Superior temporal gyrus (tissue), 1 donor: ENCODE data around the gene NMU.
"Not testable (repeated sequence)": the region's sequence is repeated elsewhere in the genome, so short reads cannot be mapped to it uniquely, and the experiment has no call there.

ENCODE experiments used
- DNase-seq: peaks from one replicate; pipeline ENCODE4 v3.0.0-alpha.2; 2016; ENCODE audit errors: extremely low spot score

The NMU gene

DNA sequence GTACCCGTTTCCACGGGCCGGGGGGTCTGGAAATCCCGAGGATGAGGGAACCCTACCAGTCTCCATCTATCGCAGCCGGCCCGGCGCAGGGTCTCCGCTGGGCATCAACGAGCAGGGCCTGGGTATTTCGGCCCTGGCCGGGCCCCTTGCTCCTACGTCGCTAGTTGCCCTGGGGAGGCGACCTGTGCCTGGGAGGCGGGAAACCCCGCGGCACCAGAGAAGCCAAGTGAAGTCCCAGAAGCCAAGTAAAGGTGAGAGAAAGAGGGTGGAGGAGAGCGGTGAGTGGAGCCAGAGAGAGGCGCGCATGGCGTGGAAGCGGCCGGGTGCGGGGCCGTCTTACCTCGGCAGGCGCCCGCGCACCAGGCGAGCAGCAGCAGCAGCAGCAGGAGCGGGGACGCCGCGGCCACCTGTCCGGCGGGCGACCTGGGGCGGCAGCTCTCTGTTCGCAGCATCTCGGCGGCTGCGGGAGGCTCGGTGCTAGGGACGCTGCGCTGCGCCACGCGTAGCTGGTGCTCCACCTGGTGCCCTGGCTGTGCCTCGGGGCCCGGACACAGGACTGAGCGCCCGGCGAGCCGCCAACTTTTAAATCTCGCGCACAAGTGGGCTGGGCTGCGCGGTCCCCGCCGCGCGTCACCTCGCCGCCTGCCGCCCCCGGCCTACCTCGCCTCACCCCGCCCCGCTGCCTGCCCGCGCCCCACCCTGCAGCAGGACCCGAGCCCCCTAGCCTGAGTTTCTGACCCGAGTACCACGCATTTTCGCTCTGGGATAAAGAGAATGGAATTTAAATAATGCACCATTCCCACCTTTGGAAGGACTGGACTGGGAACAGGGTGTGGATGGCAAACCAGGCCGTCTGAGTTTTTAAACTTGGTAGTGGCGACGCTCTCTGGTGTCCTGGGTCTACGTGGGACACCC lies at the start of gene NMU:
Gene NMU, minus strand, starts transcription at position 558 of the 915 bp plus-strand sequence. Its CDS starts 106 bp downstream, at position 452.
- no peak for DNase-seq

GRCh38 chr4:55684276-55684675 lies 48.2 kb upstream of the NMU start:
- DNase-seq: no peak

DNA sequence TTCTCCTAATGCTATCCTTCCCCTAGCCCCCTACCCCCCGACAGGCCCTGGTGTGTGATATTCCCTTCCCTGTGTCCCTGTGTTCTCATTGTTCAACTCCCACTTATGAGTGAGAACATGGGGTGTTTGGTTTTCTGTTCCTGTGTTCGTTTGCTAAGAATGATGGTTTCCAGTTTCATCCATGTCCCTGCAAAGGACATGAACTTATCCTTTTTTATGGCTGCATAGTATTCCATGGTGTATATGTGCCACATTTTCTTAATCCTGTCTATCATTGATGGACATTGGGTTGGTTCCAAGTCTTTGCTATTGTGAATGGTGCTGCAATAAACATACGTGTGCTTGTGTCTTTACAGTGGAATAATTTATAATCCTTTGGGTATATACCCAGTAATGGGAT lies 46.7 kb upstream of the NMU start:
- not testable (repeated sequence) for DNase-seq

DNA sequence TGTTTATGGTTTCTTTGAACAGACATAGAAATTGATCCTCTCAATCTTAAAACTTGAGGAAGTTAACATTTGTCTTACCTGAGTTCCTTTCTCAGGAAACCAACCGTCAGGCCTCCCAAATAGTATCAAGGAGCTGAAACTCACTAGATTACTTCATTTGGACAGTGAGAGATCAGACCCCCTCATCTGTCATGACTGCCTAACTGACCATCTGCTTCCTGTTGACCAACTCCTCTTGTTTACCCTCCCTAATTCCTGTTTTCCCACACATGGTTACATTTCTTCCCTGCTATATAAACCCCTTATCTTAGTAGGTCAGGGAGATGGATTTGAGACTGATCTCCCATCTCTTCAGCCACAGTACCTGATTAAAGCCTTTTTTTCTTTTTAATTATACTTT lies 46.2 kb upstream of the NMU start:
- DNase-seq: no peak

- DNase-seq: no peak
These were observed 45.3 kb upstream of the NMU start for GRCh38 chr4:55681430-55681829.

GRCh38 chr4:55675196-55675793 lies 39.2 kb upstream of the NMU start:
- DNase-seq: no peak

- no peak for DNase-seq
These were observed 37.3 kb upstream of the NMU start for GRCh38 chr4:55673424-55673823.

DNA sequence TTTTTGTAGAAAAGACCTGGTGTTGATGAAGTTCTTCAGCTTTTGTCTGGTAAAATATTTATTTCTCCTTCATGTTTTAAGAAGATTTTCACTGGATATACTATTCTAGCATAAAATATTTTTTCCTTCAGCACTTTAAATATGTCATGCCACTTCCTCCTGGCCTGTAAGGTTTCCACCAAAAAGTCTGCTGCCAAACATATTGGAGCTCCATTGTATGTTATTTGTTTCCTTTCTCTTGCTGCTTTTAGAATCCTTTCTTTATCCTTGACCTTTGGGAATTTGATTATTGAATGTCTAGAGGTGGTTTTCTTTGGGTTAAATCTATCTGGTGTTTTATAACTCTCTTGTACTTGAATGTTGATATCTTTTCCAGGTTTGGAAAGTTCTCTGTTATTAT lies 35.6 kb upstream of the NMU start:
- DNase-seq: no peak

GRCh38 chr4:55670695-55671094 lies 34.6 kb upstream of the NMU start:
- no peak for DNase-seq

- no peak for DNase-seq
These were observed 32.4 kb upstream of the NMU start for GRCh38 chr4:55668449-55668848.

DNA sequence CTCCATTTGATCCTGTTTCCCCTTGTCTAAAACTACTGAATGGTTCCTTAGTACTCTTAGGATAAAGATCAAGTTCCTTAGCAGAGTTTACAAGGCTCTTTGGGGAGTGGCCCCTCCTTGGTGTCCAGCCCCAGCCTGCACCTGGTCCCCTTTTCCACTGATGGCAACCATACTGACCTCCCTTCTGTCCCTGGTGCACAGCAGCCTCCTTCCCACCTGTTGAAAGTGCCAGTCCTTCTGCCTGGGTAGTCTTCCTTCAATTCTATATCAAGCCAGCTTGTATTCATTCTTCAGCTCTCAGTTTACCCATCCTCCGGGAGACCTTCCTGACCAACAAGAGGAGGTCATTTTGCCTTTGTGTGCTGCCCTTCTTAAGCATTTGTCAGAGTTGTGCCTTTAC lies 30.4 kb upstream of the NMU start:
- no peak for DNase-seq

- DNase-seq: no peak
These were observed 27.0 kb upstream of the NMU start for GRCh38 chr4:55663145-55663544.

- no peak for DNase-seq
These were observed 25.4 kb upstream of the NMU start for GRCh38 chr4:55661398-55662056.

DNA sequence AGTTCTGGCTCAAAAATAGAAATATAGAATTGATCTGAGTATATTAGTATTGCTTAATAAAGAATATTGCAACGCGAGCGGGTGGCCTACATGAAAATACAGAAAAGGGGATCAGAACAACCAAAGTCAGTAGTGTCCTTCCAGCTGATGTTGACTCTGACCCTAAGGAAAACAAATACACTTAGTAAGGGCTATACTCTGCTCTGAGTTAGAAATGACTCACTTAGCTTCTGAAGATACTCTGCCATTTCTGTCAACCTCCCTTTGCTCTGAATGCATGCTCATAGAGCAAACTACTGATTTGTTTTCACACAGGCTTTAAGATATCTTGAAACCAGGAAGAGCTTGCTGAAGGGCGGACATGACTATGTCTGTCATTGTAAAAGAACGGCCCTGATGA lies 22.6 kb upstream of the NMU start:
- no peak for DNase-seq

DNA sequence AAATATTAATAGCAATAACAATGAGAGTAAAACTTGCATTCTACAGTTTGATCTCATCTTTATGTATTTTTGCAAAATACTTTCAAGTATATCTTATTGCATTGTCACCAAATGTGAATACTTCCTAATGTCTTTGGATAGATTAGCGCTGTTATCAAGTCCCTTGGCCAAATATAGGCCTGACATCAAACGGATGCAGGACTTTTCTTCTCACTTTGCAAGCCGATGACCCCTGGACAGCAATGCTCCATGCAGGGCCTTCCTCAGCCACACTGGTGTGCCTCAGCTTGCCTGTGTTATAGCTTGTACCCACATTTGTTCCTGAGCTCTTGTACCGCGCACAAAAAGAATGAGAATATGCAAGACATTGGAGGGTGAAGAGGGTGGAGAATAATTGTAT lies 18.0 kb upstream of the NMU start:
- no peak for DNase-seq

- DNase-seq: no peak
These were observed 14.4 kb upstream of the NMU start for GRCh38 chr4:55650483-55650882.

- no peak for DNase-seq
These were observed 1.2 kb upstream of the NMU start for GRCh38 chr4:55637272-55637820.

DNA sequence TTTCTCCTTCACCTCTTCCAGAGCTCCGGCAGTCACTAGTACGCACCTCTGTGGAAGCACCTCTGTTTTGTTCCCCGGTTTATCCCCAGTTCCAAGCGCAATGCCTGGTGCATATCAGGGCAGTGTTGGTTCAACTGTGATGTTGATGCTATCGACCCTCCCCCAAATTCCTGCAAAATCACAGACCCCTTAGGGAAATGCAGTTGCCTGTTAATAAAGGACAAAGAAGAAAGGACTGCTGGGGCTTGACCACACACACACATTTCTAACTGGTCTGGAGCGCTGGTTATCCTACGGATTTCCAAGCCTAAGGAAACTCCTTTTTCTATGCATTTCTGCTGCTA lies 530 bp upstream of the NMU start:
- DNase-seq: no peak

GRCh38 chr4:55635282-55635681 lies 816 bp downstream of the NMU start:
- no peak for DNase-seq

DNA sequence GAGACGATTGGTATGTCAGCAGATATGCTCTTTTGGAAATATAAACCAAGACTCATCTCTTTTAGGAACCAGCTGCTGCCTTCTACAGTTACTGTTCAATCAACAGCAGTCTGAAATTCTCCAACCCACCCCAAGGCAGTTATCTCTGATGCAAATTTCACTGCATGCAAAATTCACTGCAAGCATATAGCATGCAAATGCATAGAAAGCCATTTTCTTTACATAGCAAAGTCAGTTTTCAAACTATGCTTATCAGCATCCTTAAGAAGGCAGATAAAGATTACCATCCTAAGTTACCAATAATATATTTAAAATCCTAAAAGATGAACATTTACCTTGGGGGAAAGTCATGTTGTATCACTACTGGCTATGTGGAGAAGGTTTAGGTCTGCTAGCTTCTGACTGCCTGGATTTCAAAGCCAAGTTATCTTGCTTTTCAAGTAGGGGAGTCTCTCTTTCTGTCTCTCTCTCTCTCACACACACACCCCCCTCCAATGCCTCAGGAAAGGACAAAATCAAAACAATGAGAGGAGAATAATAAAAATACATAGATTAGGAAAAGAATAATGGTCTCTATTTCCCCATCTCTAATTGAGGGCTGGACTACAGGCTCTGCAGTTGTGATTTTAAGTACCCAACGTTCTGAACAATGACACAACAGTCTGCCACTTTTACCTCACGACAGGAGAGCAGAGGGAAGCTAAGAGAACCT lies 1.5 kb downstream of the NMU start:
- DNase-seq: no peak

GRCh38 chr4:55633903-55634302 lies 2.2 kb downstream of the NMU start:
- no peak for DNase-seq

DNA sequence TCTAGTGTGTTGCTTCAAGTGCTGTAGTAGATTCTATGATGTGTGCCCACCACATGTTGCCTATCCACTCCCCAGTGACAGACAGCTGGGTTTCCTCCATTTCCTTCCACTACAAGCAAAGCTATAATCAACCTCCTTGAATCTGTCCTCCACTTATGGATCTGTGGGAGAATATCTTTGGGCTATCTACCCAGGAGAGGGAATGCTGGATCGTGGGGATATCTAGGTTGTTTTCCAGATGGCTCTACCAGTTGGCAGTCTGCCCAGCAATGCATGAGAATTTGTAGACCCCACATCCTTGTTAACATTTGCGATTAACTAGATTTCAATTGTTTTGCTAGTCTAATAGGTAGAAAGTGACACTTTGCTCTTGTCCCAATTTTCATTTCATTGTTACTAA lies 10.3 kb downstream of the NMU start:
- DNase-seq: no peak
